DMS79 treated with DMSO at 0.1 percent for 48 hours (cell line): Measurements from ENCODE around the gene EARS2.

Source experiments
- DNase-seq: peaks from one replicate; lab custom pipeline; 2025; lab: John Stamatoyannopoulos, UW

Gene EARS2

GRCh38 chr16:23480257-23480656 lies 76.9 kb downstream of the EARS2 start:
- DNase-seq = no peak

DNA sequence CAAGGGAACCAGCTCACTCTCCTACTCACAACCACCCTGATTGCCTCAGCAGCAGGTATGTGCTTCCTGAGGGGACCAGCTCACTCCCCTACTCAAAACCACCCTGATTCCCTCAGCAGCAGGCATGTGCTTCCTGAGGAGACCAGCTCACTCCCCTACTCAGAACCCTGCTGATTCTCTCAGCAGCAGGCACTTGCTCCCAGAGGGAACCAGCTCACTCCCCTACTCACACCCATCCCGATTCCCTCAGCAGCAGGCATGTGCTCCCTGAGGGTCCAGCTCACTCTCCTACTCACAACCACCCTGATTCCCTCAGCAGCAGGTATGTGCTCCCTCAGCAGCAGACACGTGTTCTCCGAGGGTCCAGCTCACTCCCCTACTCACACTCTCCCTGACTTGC lies 78.0 kb downstream of the EARS2 start:
- no peak for DNase-seq

DNA sequence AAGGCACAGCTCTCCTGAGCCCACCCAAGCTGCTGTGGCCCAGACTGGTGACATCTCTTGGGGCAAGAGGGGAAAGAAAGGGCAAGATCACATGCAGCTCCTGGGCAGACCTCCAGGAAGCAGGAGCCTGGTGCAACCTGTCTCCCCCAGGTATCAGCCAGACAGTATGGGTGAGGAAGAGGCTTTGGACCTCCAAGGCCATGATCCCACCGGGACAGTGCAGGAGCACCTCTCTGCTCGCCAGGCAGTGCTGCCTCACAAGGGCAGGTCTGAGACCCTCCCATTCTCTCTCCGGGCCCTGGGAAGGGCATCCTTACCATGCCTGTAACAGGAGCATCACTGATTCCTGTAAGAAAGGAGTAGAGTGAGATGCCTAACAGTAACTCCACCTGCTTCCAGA lies 78.6 kb downstream of the EARS2 start:
- no peak for DNase-seq

- no peak for DNase-seq
These were observed 80.9 kb downstream of the EARS2 start for GRCh38 chr16:23476289-23476688.
